Breast epithelium (tissue), 4 donors: ENCODE results near the gene PTPRM. TPM values are rescaled to one million over a fixed set of nuclear protein-coding genes. Genes with fewer than 3 reads are reported as not detected.

Experiments
- DNase-seq, 2 donors: peaks; one replicate each; pipeline ENCODE4 v3.0.0-alpha.2; 2019; ENCODE audit warnings: low spot score in 2 of 2
- H3K27ac ChIP-seq, 2 donors: fragments of 200-600 bp; sonication (generic) in 1 of 2; one replicate each; pipeline ENCODE4 v1.5.1; 2016 to 2019; ENCODE audit warnings: mild to moderate bottlenecking in 1 of 2
- H3K27me3 ChIP-seq, 2 donors: fragments of 200-600 bp; sonication (generic) in 1 of 2; one replicate each; pipeline versions ENCODE4 v1.5.1 to v1.6.0; 2017 to 2019; ENCODE audit warnings: control low read depth in 1 of 2, mild to moderate bottlenecking in 1 of 2
- H3K36me3 ChIP-seq: fragments of 200-600 bp; one replicate; pipeline ENCODE4 v1.5.1; 2019
- H3K4me1 ChIP-seq, 2 donors: fragments of 200-600 bp; sonication (generic); one replicate each; pipeline ENCODE4 v1.5.1; 2016 to 2019; ENCODE audit warnings: control low read depth in 1 of 2
- H3K4me3 ChIP-seq, 3 donors: fragments of 200-600 bp; sonication (generic); 1 replicate in 2 of 3; 2 replicates in 1 of 3; pipeline ENCODE4 v1.5.1; 2016 to 2019; ENCODE audit warnings: mild to moderate bottlenecking in 3 of 3, moderate library complexity in 2 of 3
- H3K9me3 ChIP-seq, 2 donors: fragments of 200-600 bp; sonication (generic) in 1 of 2; one replicate each; pipeline ENCODE4 v1.5.1; 2016 to 2019; ENCODE audit warnings: control low read depth in 1 of 2
- CTCF ChIP-seq, 3 donors: fragments of 450-650 bp; IDR thresholded peaks; one replicate each; pipeline ENCODE4 v1.5.1; 2016 to 2017; ENCODE audit warnings: antibody characterized with exemption in 3 of 3, mild to moderate bottlenecking in 3 of 3, moderate library complexity in 3 of 3
- POLR2A ChIP-seq: fragments of 450-650 bp; IDR thresholded peaks from one replicate; pipeline ENCODE4 v1.6.1; 2016; ENCODE audit warnings: antibody characterized with exemption, mild to moderate bottlenecking, moderate library complexity
- POLR2AphosphoS5 ChIP-seq, 3 donors: sonication (generic); formaldehyde crosslinking; IDR thresholded peaks; one replicate each; pipeline ENCODE4 v1.6.1; 2017; ENCODE audit warnings: antibody characterized with exemption in 3 of 3
- intact Hi-C: fragments of 100-400 bp; cut with DNase I; formaldehyde crosslinking; loops from one replicate; pipeline ENCODE4 v1.15.1; 2023; ENCODE audit warnings: low total_unique reads
- total RNA-seq, 3 donors: library from RNA; depleted of rRNA; stranded (reverse); fragments of >200 nt; gene quantifications; one replicate each; pipeline ENCODE4 v1.1.0, GENCODE V29; 2016

The PTPRM gene
- total RNA-seq, 3 donors from 2014 or later: 41.7 to 181 (median 140) TPM

GRCh38 chr18:7601936-7602335 lies 34.8 kb downstream of the PTPRM start:
- intact Hi-C loops: no loop called here

GRCh38 chr18:7603259-7604000 lies 36.3 kb downstream of the PTPRM start:
- Histone ChIP-seq H3K4me1 (no peaks in the 10 kb centered on the region), H3K36me3 (no peaks in the 10 kb centered on the region), H3K27ac (no peak overlapping the region), H3K4me3 (no peak overlapping the region), H3K9me3 (no peaks in the 10 kb centered on the region), H3K27me3 (no peaks in the 10 kb centered on the region)
- DNase-seq: no peak
- intact Hi-C loops: no loop called here
- no peak for TF ChIP-seq POLR2AphosphoS5 (IDR thresholded peaks at IDR 0.05)
- TF ChIP-seq POLR2A: no peak
- TF ChIP-seq CTCF (IDR thresholded peaks at IDR 0.05): no peak

More at GRCh38 chr18:7601936-7602335, 34.8 kb downstream of the PTPRM start:
- no peaks in the 10 kb centered on the region for H3K36me3 ChIP-seq
- DNase-seq: no peak
- TF ChIP-seq CTCF (IDR thresholded peaks at IDR 0.05): no peak
- TF ChIP-seq POLR2AphosphoS5 (IDR thresholded peaks at IDR 0.05): no peak
- no peak for TF ChIP-seq POLR2A
- H3K27ac ChIP-seq: no peak overlapping the region
- no peaks in the 10 kb centered on the region for H3K9me3 ChIP-seq
- H3K4me1 ChIP-seq: no peaks in the 10 kb centered on the region
- H3K27me3 ChIP-seq: no peaks in the 10 kb centered on the region
- H3K4me3 ChIP-seq: no peak overlapping the region

- no peaks in the 10 kb centered on the region for H3K27me3 ChIP-seq
- TF ChIP-seq POLR2AphosphoS5 (IDR thresholded peaks at IDR 0.05) (no peak), POLR2A (no peak), CTCF (IDR thresholded peaks at IDR 0.05) (no peak)
- H3K36me3 ChIP-seq: no peaks in the 10 kb centered on the region
- DNase-seq: no peak
- intact Hi-C loops: no loop called here
- no peak overlapping the region for H3K4me3 ChIP-seq
- H3K9me3 ChIP-seq: no peaks in the 10 kb centered on the region
- no peaks in the 10 kb centered on the region for H3K4me1 ChIP-seq
- no peak overlapping the region for H3K27ac ChIP-seq
Measured at GRCh38 chr18:7604361-7604760, 37.2 kb downstream of the PTPRM start.

- Histone ChIP-seq H3K4me1 (no peaks in the 10 kb centered on the region), H3K36me3 (no peaks in the 10 kb centered on the region), H3K9me3 (no peaks in the 10 kb centered on the region), H3K27ac (no peak overlapping the region), H3K27me3 (no peaks in the 10 kb centered on the region), H3K4me3 (no peak overlapping the region)
- TF ChIP-seq POLR2A (no peak), CTCF (IDR thresholded peaks at IDR 0.05) (no peak), POLR2AphosphoS5 (IDR thresholded peaks at IDR 0.05) (no peak)
- intact Hi-C loops: no loop called here
- DNase-seq: no peak
Measured at GRCh38 chr18:7605705-7606104, 38.6 kb downstream of the PTPRM start.

- Histone ChIP-seq H3K27me3 (no peaks in the 10 kb centered on the region), H3K36me3 (no peaks in the 10 kb centered on the region), H3K4me3 (no peak overlapping the region), H3K27ac (no peak overlapping the region), H3K9me3 (no peaks in the 10 kb centered on the region), H3K4me1 (no peaks in the 10 kb centered on the region)
- DNase-seq: no peak
- intact Hi-C loops: no loop called here
- TF ChIP-seq POLR2AphosphoS5 (IDR thresholded peaks at IDR 0.05): no peak
- TF ChIP-seq POLR2A: no peak
- no peak for TF ChIP-seq CTCF (IDR thresholded peaks at IDR 0.05)
Measured at GRCh38 chr18:7607540-7608173, 40.5 kb downstream of the PTPRM start.
